A549 (cell line): ENCODE data around the gene PARD3B. TPM values are rescaled to one million over a fixed set of nuclear protein-coding genes. Genes with fewer than 3 reads are reported as not detected.

ENCODE experiments used
- ATAC-seq, 2 experiments: fragments of 200-7000 bp in 1 of 2; fragments of >200 bp in 1 of 2; cut with Nextera tagmentation in 1 of 2; cut with Tn5 transposase in 1 of 2; 3 replicates each; pipeline versions ENCODE4 v1.8.0 to v1.9.1; 2018 to 2020; ENCODE audit warnings: mild to moderate bottlenecking in 1 of 2, moderate library complexity in 1 of 2
- CTCF ChIA-PET: fragments of 300-600 bp; sonication (Branson Sonifier 250); formaldehyde crosslinking; extraction: SDS; loops from one replicate; lab custom pipeline; 2021; ENCODE audit warnings: antibody characterized with exemption, inconsistent platforms; lab: Yijun Ruan, JAX
- POLR2A ChIA-PET: fragments of 350-600 bp; formaldehyde crosslinking; extraction: SDS; loops from one replicate; lab custom pipeline; 2021; ENCODE audit warnings: antibody characterized with exemption, inconsistent platforms; lab: Yijun Ruan, JAX
- DNase-seq, 2 experiments: peaks; one replicate each; pipeline versions ENCODE4 v3.0.0 to v3.0.0-alpha.2; 2011 to 2016; ENCODE audit warnings: low read depth in 1 of 2, low spot score in 1 of 2
- FAIRE-seq: peaks from 2 replicates; lab custom pipeline; 2011; peaks lifted over from hg19 to GRCh38; lab: Jason Lieb, UNC
- H3K27ac ChIP-seq, 2 experiments: fragments of >200 bp; sonication (Bioruptor Twin); formaldehyde crosslinking; 3 replicates each; pipeline ENCODE4 v1.5.1; 2016 to 2017
- H3K4me1 ChIP-seq: fragments of >200 bp; sonication (Bioruptor Twin); formaldehyde crosslinking; 3 replicates; pipeline ENCODE4 v1.6.1; 2016
- H3K4me2 ChIP-seq: fragments of >200 bp; sonication (Bioruptor Twin); formaldehyde crosslinking; 3 replicates; pipeline ENCODE4 v1.6.1; 2016
- H3K4me3 ChIP-seq: fragments of >200 bp; sonication (Bioruptor Twin); formaldehyde crosslinking; 3 replicates; pipeline ENCODE4 v1.5.1; 2016
- H3K9me3 ChIP-seq: fragments of >200 bp; sonication (Bioruptor Twin); formaldehyde crosslinking; 3 replicates; pipeline ENCODE4 v1.6.1; 2016
- CBX8 ChIP-seq: fragments of 200-600 bp; sonication (generic); IDR thresholded peaks from 2 replicates; pipeline ENCODE4 v1.6.1; 2016
- CEBPB ChIP-seq, 2 experiments: fragments of >200 bp in 1 of 2; sonication (Bioruptor Twin) in 1 of 2; formaldehyde crosslinking in 1 of 2; IDR thresholded peaks; 2 replicates each; pipeline ENCODE4 v1.6.1; 2012 to 2016
- CHD2 ChIP-seq: fragments of 150-350 bp; IDR thresholded peaks from 2 replicates; pipeline ENCODE4 v1.6.1; 2014; ENCODE audit warnings: low read length; ENCODE audit not compliant: partially characterized antibody
- CHD4 ChIP-seq: fragments of 200-600 bp; sonication (generic); IDR thresholded peaks from 2 replicates; pipeline ENCODE4 v1.6.1; 2016; ENCODE audit warnings: antibody characterized with exemption, mild to moderate bottlenecking, borderline replicate concordance
- E2F6 ChIP-seq: IDR thresholded peaks from 2 replicates; pipeline ENCODE4 v1.6.1; 2012; ENCODE audit warnings: low read depth, borderline replicate concordance
- EHF ChIP-seq: fragments of 250-450 bp; sonication (Bioruptor Pico); IDR thresholded peaks from 2 replicates; pipeline ENCODE4 v1.5.0; 2020; ENCODE audit warnings: mild to moderate bottlenecking
- EHMT2 ChIP-seq: fragments of 200-600 bp; sonication (generic); IDR thresholded peaks from 2 replicates; pipeline ENCODE4 v1.6.1; 2016; ENCODE audit warnings: antibody characterized with exemption, low read depth, mild to moderate bottlenecking, moderate library complexity
- ELK1 ChIP-seq: fragments of 150-350 bp; IDR thresholded peaks from 2 replicates; pipeline ENCODE4 v1.6.1; 2014; ENCODE audit warnings: low read depth, mild to moderate bottlenecking, low read length
- ESRRA ChIP-seq: fragments of 150-350 bp; IDR thresholded peaks from 2 replicates; pipeline ENCODE4 v1.6.1; 2014; ENCODE audit warnings: mild to moderate bottlenecking, low read length, borderline replicate concordance
- FOSB ChIP-seq: fragments of 250-450 bp; sonication (Bioruptor Pico); IDR thresholded peaks from 2 replicates; pipeline ENCODE4 v1.5.0; 2020; ENCODE audit warnings: mild to moderate bottlenecking, moderate library complexity
- FOSL2 ChIP-seq, 2 experiments: fragments of 450-650 bp in 1 of 2; fragments of >200 bp in 1 of 2; sonication (Bioruptor Twin) in 1 of 2; formaldehyde crosslinking; IDR thresholded peaks; 2 replicates each; pipeline versions ENCODE4 v1.5.0 to v1.6.1; 2016 to 2020; ENCODE audit warnings: mild to moderate bottlenecking in 1 of 2, moderate library complexity in 1 of 2
- FOXS1 ChIP-seq: fragments of 250-450 bp; sonication (Bioruptor Pico); IDR thresholded peaks from 2 replicates; pipeline ENCODE4 v1.5.0; 2020; ENCODE audit warnings: mild to moderate bottlenecking, moderate library complexity
- HEYL ChIP-seq: fragments of 250-450 bp; sonication (Bioruptor Pico); IDR thresholded peaks from 2 replicates; pipeline ENCODE4 v1.8.0; 2021; ENCODE audit warnings: mild to moderate bottlenecking, moderate library complexity
- HMGXB4 ChIP-seq: fragments of 250-450 bp; sonication (Bioruptor Pico); IDR thresholded peaks from 2 replicates; pipeline ENCODE4 v1.5.0; 2021; ENCODE audit warnings: mild to moderate bottlenecking, moderate library complexity, borderline replicate concordance
- HOXB13 ChIP-seq: fragments of 250-450 bp; sonication (Bioruptor Pico); IDR thresholded peaks from 2 replicates; pipeline ENCODE4 v1.5.0; 2020; ENCODE audit warnings: low read depth, mild to moderate bottlenecking, moderate library complexity
- HOXB5 ChIP-seq: fragments of 250-450 bp; sonication (Bioruptor Pico); IDR thresholded peaks from 2 replicates; pipeline ENCODE4 v1.5.0; 2020; ENCODE audit warnings: mild to moderate bottlenecking, moderate library complexity
- JUN ChIP-seq, 2 experiments: fragments of >200 bp; sonication (Bioruptor Twin); formaldehyde crosslinking; IDR thresholded peaks; 2 replicates in 1 of 2; 3 replicates in 1 of 2; pipeline ENCODE4 v1.6.1; 2016 to 2017
- KDM1A ChIP-seq: fragments of 200-600 bp; sonication (generic); IDR thresholded peaks from 2 replicates; pipeline ENCODE4 v1.6.1; 2016; ENCODE audit warnings: low read depth, mild to moderate bottlenecking
- KDM5A ChIP-seq: fragments of 200-600 bp; sonication (generic); IDR thresholded peaks from 2 replicates; pipeline ENCODE4 v1.6.1; 2016; ENCODE audit warnings: antibody characterized with exemption, mild to moderate bottlenecking
- MAX ChIP-seq: IDR thresholded peaks from 2 replicates; pipeline ENCODE4 v1.6.1; 2012
- MAZ ChIP-seq: fragments of 150-350 bp; IDR thresholded peaks from 2 replicates; pipeline ENCODE4 v1.6.1; 2014; ENCODE audit warnings: antibody characterized with exemption, low read depth, low read length, borderline replicate concordance
- PBX3 ChIP-seq: IDR thresholded peaks from 2 replicates; pipeline ENCODE4 v1.6.1; 2012
- POLR2A ChIP-seq: IDR thresholded peaks from 2 replicates; pipeline ENCODE4 v1.6.1; 2012; ENCODE audit warnings: mild to moderate bottlenecking, low read length
- RFX5 ChIP-seq: fragments of 450-650 bp; IDR thresholded peaks from 2 replicates; pipeline ENCODE4 v1.7.1; 2014; ENCODE audit warnings: antibody characterized with exemption, mild to moderate bottlenecking, moderate library complexity
- RNF2 ChIP-seq: fragments of 200-600 bp; sonication (generic); IDR thresholded peaks from 2 replicates; pipeline ENCODE4 v1.6.1; 2016; ENCODE audit warnings: low read depth, mild to moderate bottlenecking, antibody characterized with exemption, moderate library complexity, borderline replicate concordance
- SREBF2 ChIP-seq: fragments of 450-650 bp; IDR thresholded peaks from 2 replicates; pipeline ENCODE4 v1.6.1; 2014; ENCODE audit warnings: mild to moderate bottlenecking, moderate library complexity
- TP53 ChIP-seq: fragments of 250-450 bp; sonication (Bioruptor Pico); IDR thresholded peaks from 2 replicates; pipeline ENCODE4 v1.5.0; 2021; ENCODE audit warnings: mild to moderate bottlenecking, moderate library complexity
- USF2 ChIP-seq: fragments of 450-650 bp; IDR thresholded peaks from 2 replicates; pipeline ENCODE4 v1.6.1; 2014; ENCODE audit warnings: antibody characterized with exemption
- ZNF302 ChIP-seq: fragments of 250-450 bp; sonication (Bioruptor Pico); IDR thresholded peaks from 2 replicates; pipeline ENCODE4 v1.9.0; 2021; ENCODE audit warnings: inconsistent platforms, mild to moderate bottlenecking, moderate library complexity
- ZSCAN20 ChIP-seq: fragments of 250-450 bp; sonication (Bioruptor Pico); IDR thresholded peaks from 2 replicates; pipeline ENCODE4 v1.8.0; 2022; ENCODE audit warnings: mild to moderate bottlenecking, moderate library complexity
- WGBS: methylation state at CpG from one replicate; pipeline ENCODE4 v1.1.6; 2017; ENCODE audit errors: missing lambda C conversion rate; 5-methylcytosine and 5-hydroxymethylcytosine counted together
- polyA plus RNA-seq, 4 experiments: library from polyadenylated mRNA; depleted of rRNA in 3 of 4; stranded (reverse); fragments of >200 nt; fragmentation: RNase III in 1 of 4; extraction: RNeasy Plus Mini Kit Qiagen cat#74134 plus additional on column Dnase treatment in 1 of 4; gene quantifications; 2 replicates in 3 of 4; 3 replicates in 1 of 4; pipeline ENCODE4 v1.2.3, GENCODE V29; 2011 to 2017

Gene PARD3B
- polyA plus RNA-seq, 2 of the 4 experiments (the other 2 are of a cell fraction): 1.2 to 2.4 TPM

- no peak overlapping the region for H3K4me3 ChIP-seq
- H3K4me1 ChIP-seq: no peaks in the 10 kb centered on the region
- FAIRE-seq: no peak
- TF ChIP-seq FOXS1 (no peak), CBX8 (no peak), CHD4 (no peak), HOXB5 (no peak), FOSL2 (IDR thresholded peaks at IDR 0.05) (no peak), FOSL2 (CRISPR knock-in tag; IDR thresholded peaks at IDR 0.05) (no peak), ESRRA (no peak), ELK1 (no peak), KDM1A (no peak), JUN (IDR thresholded peaks at IDR 0.05) (no peak), HEYL (CRISPR knock-in tag) (no peak), EHMT2 (no peak), HOXB13 (CRISPR knock-in tag) (no peak), ZSCAN20 (CRISPR knock-in tag) (no peak), E2F6 (no peak), RNF2 (no peak), MAX (no peak), SREBF2 (no peak), MAZ (no peak)
- POLR2A ChIA-PET: no interaction called here
- H3K9me3 ChIP-seq: no peaks in the 10 kb centered on the region
- CTCF ChIA-PET: interaction anchor here (0.6 to 1.3 kb wide), 4 partner anchors 9 to 1565 kb away, joined by 3 to 6 read pairs (median 3); no protein-coding TSS in a partner anchor
- no peak for ATAC-seq
- no peak overlapping the region for H3K27ac ChIP-seq
- no peak overlapping the region for H3K4me2 ChIP-seq
- no peak for DNase-seq
Measured at GRCh38 chr2:205637320-205637602, 1092.0 kb downstream of the PARD3B start.

- TF ChIP-seq TP53 (no peak), USF2 (no peak), SREBF2 (no peak), EHF (CRISPR knock-in tag) (no peak), RFX5 (no peak), HOXB13 (CRISPR knock-in tag) (no peak), ZSCAN20 (CRISPR knock-in tag) (no peak), CEBPB (IDR thresholded peaks at IDR 0.05) (no peak), CHD4 (no peak), CHD2 (no peak), PBX3 (no peak), HMGXB4 (no peak), FOSB (no peak), POLR2A (no peak), RNF2 (no peak), EHMT2 (no peak), KDM5A (no peak), ZNF302 (CRISPR knock-in tag) (no peak)
- CTCF ChIA-PET: interaction anchor here (0.6 to 1.3 kb wide), 3 partner anchors 12 to 1565 kb away, joined by 3 to 6 read pairs (median 3); no protein-coding TSS in a partner anchor
- FAIRE-seq: no peak
- 32% methylated on average over 6 of the region's 6 CpGs for WGBS
- Histone ChIP-seq H3K4me1 (no peaks in the 10 kb centered on the region), H3K9me3 (no peaks in the 10 kb centered on the region), H3K4me2 (no peak overlapping the region), H3K27ac (no peak overlapping the region), H3K4me3 (no peak overlapping the region)
- DNase-seq: no peak
- no peak for ATAC-seq
- POLR2A ChIA-PET: no interaction called here
Measured at GRCh38 chr2:205637779-205638503, 1092.7 kb downstream of the PARD3B start.
